SK-N-SH treated with all-trans-retinoic acid at 6 μM for 48 hours (cell line): Measurements from ENCODE around the gene FAM184A.

ENCODE experiments used
- CSRNP3 ChIP-seq: fragments of 250-450 bp; sonication (Bioruptor Pico); IDR thresholded peaks from 2 replicates; pipeline ENCODE4 v1.5.1; 2021; ENCODE audit warnings: mild to moderate bottlenecking, moderate library complexity
- PATZ1 ChIP-seq: fragments of 250-450 bp; sonication (Bioruptor Pico); IDR thresholded peaks from 2 replicates; pipeline ENCODE4 v1.8.0; 2020; ENCODE audit warnings: mild to moderate bottlenecking, moderate library complexity, borderline replicate concordance
- PPARA ChIP-seq: fragments of 250-450 bp; sonication (Bioruptor Pico); IDR thresholded peaks from 2 replicates; pipeline ENCODE4 v1.5.0; 2020; ENCODE audit warnings: mild to moderate bottlenecking, borderline replicate concordance
- ZNF565 ChIP-seq: fragments of 450-650 bp; formaldehyde crosslinking; conservative IDR thresholded peaks from 2 replicates; pipeline ENCODE4 v1.5.0; 2020; ENCODE audit warnings: low read depth, mild to moderate bottlenecking, moderate library complexity

- TF ChIP-seq ZNF565 (CRISPR knock-in tag) (no peak), PATZ1 (CRISPR knock-in tag) (no peak), CSRNP3 (no peak), PPARA (CRISPR knock-in tag) (no peak)
These were observed 98.4 kb downstream of the FAM184A start for GRCh38 chr6:118980063-118980462.
